ENCODE results near the gene ARSI. TPM values are rescaled to one million over a fixed set of nuclear protein-coding genes. Genes with fewer than 3 reads are reported as not detected.

The ARSI gene
- total RNA-seq, 4 donors from 2014 or later: 0.17 to 1.5 (median 0.43) TPM

GRCh38 chr5:150283904-150284303 is 18.8 kb downstream of the ARSI start:
- TF ChIP-seq CTCF (IDR thresholded peaks at IDR 0.05; ENCODE audit: low read depth): no peak

GRCh38 chr5:150281987-150282386 is 20.7 kb downstream of the ARSI start:
- TF ChIP-seq CTCF (IDR thresholded peaks at IDR 0.05; ENCODE audit: low read depth): no peak

- no peak for TF ChIP-seq CTCF (IDR thresholded peaks at IDR 0.05; ENCODE audit: low read depth)
Observed at GRCh38 chr5:150279330-150280020, 23.2 kb downstream of the ARSI start.

GRCh38 chr5:150278916-150279315 is 23.8 kb downstream of the ARSI start:
- no peak for TF ChIP-seq CTCF (IDR thresholded peaks at IDR 0.05; ENCODE audit: low read depth)

- no peak for TF ChIP-seq CTCF (IDR thresholded peaks at IDR 0.05; ENCODE audit: low read depth)
Observed at GRCh38 chr5:150278046-150278730, 24.5 kb downstream of the ARSI start.

- no peak for TF ChIP-seq CTCF (IDR thresholded peaks at IDR 0.05; ENCODE audit: low read depth)
Observed at GRCh38 chr5:150277043-150277442, 25.7 kb downstream of the ARSI start.

- TF ChIP-seq CTCF (IDR thresholded peaks at IDR 0.05; ENCODE audit: low read depth): no peak
Observed at GRCh38 chr5:150274811-150275210, 27.9 kb downstream of the ARSI start.
